Stimulated activated CD4-positive, alpha-beta T cell treated with anti-CD3 and anti-CD28 coated beads, Interleukin-12 subunit alpha, Interleukin-12 subunit beta, amount 100 ng/mL, for 48 hours (primary cell): Measurements from ENCODE around the gene MRPS21.
"Not testable (repeated sequence)": the region's sequence is repeated elsewhere in the genome, so short reads cannot be mapped to it uniquely, and the experiment has no call there.

Experiments
- DNase-seq, 3 donors: peaks; one replicate each; pipeline ENCODE4 v3.0.0-alpha.2; 2020; ENCODE audit warnings: low read depth in 2 of 3, low spot score in 1 of 3

MRPS21 gene

GRCh38 chr1:150281221-150281757 lies 12.4 kb upstream of the MRPS21 start:
- DNase-seq, result peak in 2 of 3 donors; percentile 37 to 42

GRCh38 chr1:150281758-150282557 lies 11.7 kb upstream of the MRPS21 start, which contains the start of gene CIART:
CIART (plus strand) TSS chr1:150282554; CDS start chr1:150283268, 714 bp downstream.
- DNase-seq, result peak; percentile 62 to 74 (median 63)

- DNase-seq, result no peak
Measured at GRCh38 chr1:150282558-150282958, 11.1 kb upstream of the MRPS21 start.

GRCh38 chr1:150283260-150283659 lies 10.4 kb upstream of the MRPS21 start:
- DNase-seq, result no peak

- DNase-seq, result no peak
Measured at GRCh38 chr1:150288382-150288781, 5.3 kb upstream of the MRPS21 start.

DNA sequence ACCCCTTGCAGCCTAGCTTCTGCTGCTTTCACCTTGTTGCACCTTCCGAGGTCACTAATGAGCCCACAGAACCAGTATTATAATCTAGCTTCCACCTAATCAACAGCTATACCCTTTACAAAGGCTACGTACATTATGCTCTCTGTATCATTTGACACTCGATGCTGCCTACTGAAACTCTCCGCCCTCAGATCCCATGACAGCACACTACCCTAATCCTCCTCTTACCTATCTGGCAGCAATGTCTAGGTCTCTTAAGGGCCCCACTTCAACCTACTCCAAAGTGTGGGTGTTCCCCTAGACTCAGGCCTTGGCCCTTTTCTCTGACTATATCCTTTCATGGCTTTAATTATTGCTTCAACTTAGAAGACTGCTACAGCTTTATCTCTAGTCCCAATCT lies 4.8 kb upstream of the MRPS21 start:
- no peak for DNase-seq

DNA sequence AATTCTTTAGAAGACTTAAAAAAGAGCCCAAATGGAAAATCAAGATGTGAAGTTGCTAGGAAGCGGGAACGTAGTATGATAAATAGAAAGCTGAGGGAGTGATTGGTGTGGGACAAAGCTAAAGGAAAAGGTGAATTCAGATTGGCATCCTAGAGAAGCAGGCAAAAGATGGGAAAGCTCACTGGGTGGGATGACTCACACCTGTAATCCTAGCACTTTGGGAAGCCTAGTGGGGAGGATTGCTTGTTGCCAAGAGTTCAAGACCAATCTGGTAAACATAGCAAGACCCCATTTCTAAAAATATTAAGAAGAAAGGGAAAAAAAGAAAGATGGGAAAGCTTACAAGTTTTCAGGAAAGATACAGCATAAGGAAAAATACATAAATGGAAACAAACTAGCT lies 1.8 kb downstream of the MRPS21 start:
- no peak for DNase-seq

- DNase-seq, result no peak
Measured at GRCh38 chr1:150299716-150300115, 6.1 kb downstream of the MRPS21 start.

GRCh38 chr1:150302338-150302737 lies 8.7 kb downstream of the MRPS21 start:
- DNase-seq, result no peak

DNA sequence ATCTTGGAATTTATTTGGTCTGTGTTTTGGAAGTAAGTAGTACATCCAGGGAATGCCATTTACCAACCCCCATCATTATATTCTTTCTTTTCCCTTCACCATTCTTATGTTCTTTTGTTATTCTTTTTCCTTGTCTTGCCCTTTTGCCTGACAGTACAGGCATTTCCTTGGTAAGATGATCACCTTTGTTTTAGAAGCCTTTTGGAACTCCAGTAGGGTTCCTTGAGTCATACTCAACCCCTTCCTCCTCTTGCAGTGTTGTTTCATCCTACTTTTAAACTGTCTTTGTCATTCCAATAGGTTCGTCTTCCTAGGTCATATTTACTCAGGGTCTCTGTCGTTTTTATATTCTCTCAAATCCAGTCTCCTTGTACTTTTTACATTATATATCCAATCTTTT lies 9.2 kb downstream of the MRPS21 start:
- DNase-seq, result no peak

DNA sequence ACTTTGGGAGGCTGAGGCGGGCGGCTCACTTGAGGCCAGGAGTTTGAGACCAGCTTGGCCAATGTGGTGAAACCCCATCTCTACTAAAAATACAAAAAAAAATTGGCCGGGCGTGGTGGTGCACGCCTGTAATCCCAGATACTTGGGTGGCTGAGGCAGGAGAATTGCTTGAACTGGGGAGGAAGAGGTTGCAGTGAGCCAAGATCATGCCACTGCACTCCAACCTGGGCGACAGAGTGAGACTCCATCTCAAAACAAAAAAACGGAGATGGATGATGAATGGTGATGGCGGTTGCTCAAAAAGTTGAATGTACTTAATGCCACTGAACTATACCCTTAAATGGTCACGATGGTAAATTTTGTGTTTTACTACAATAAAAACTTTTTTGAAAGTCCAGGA lies 14.9 kb downstream of the MRPS21 start:
- not testable (repeated sequence) for DNase-seq

GRCh38 chr1:150309758-150310508 lies 16.3 kb downstream of the MRPS21 start:
- DNase-seq, result no peak

GRCh38 chr1:150311762-150312161 lies 18.1 kb downstream of the MRPS21 start:
- DNase-seq, result no peak

GRCh38 chr1:150314691-150315090 lies 21.0 kb downstream of the MRPS21 start:
- DNase-seq, result not testable (repeated sequence)

DNA sequence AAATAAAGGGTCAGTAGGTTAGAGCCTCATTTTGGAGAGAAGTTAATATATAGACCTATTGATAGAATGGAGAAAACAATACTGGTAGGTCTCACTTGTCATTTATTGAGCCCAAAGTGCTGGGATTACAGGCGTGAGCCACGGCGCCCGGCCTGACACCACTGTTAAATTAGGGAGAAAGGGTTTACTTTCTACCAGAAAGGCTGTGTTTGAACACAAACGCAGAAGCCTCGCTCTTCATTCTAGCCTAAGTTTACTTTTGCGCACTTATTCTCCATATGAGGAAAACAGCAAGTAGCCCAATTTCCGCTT lies 27.0 kb downstream of the MRPS21 start:
- no peak for DNase-seq

- no peak for DNase-seq
Measured at GRCh38 chr1:150321826-150322166, 28.1 kb downstream of the MRPS21 start.

DNA sequence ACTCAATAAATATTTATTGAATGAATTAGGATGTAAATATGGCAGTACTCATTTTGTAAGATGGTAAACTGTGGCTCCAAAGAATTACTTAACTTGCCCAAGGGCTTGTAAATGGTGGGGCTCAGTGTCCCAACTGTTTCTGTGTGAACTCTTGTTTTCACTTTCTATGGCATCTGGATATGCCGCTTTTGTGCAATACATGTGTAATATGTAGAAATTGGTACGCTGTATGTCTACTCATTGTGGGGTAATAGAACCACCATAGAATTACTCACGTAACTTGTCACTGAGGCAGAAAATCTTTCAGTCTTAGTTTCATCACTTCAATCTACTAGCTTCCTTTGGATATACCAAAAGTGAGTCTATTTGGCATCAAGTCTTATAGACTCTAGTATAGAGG lies 28.6 kb downstream of the MRPS21 start:
- DNase-seq, result no peak

- DNase-seq, result no peak
Measured at GRCh38 chr1:150332651-150333290, 39.1 kb downstream of the MRPS21 start.

DNA sequence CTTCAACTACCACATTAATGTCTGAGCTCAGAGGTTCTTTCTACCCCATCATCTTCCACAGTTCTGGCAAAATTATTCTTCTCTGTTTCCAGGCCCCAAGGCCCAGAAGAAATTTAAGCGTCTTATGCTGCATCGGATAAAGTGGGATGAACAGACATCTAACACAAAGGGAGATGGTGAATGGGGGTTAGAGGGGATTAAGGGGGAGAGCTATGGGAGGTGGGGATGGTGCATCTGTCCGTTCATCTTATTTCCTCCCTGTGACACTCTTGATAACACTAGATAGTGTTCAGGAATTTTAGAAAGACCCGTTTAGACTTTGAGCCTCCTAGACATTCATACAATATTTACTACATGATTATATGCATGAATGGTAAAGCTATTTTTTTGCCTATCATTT lies 52.7 kb downstream of the MRPS21 start:
- DNase-seq, result no peak

GRCh38 chr1:150352866-150353265 lies 59.2 kb downstream of the MRPS21 start:
- no peak for DNase-seq
